Kasumi-1 (cell line): ENCODE results near the gene F3.

Experiments
- DNase-seq, 2 experiments: peaks; one replicate each; lab custom pipeline; 2025; lab: John Stamatoyannopoulos, UW

F3 gene

GRCh38 chr1:94527447-94528031 is 14.0 kb downstream of the F3 start:
- peak in 1 of 2 experiments; percentile 9 for DNase-seq

GRCh38 chr1:94526152-94526980 is 15.2 kb downstream of the F3 start:
- no peak for DNase-seq

- DNase-seq, result no peak
These were observed 17.0 kb downstream of the F3 start for GRCh38 chr1:94524531-94524930.

GRCh38 chr1:94522304-94522703 is 19.3 kb downstream of the F3 start:
- DNase-seq, result peak; percentile 43 to 58

- no peak for DNase-seq
These were observed 22.2 kb downstream of the F3 start for GRCh38 chr1:94519351-94519750.

- DNase-seq, result no peak
These were observed 26.1 kb downstream of the F3 start for GRCh38 chr1:94515296-94515947.

- peak; percentile 36 to 58 for DNase-seq
These were observed 27.3 kb downstream of the F3 start for GRCh38 chr1:94514095-94514727.

GRCh38 chr1:94512816-94513215 is 28.7 kb downstream of the F3 start:
- DNase-seq, result no peak

- DNase-seq, result peak; percentile 25 to 34
These were observed 37.0 kb downstream of the F3 start for GRCh38 chr1:94504601-94505000.

- no peak for DNase-seq
These were observed 38.4 kb downstream of the F3 start for GRCh38 chr1:94503153-94503552.

- no peak for DNase-seq
These were observed 39.6 kb downstream of the F3 start for GRCh38 chr1:94501935-94502334.

GRCh38 chr1:94501426-94501825 is 40.1 kb downstream of the F3 start:
- no peak for DNase-seq

GRCh38 chr1:94496076-94496755 is 45.3 kb downstream of the F3 start:
- no peak for DNase-seq

- no peak for DNase-seq
These were observed 51.0 kb downstream of the F3 start for GRCh38 chr1:94490556-94490955.

- DNase-seq, result no peak
These were observed 54.6 kb downstream of the F3 start for GRCh38 chr1:94486990-94487389.

GRCh38 chr1:94481473-94481933 is 60.1 kb downstream of the F3 start:
- peak; percentile 80 to 83 for DNase-seq

GRCh38 chr1:94479682-94480081 is 61.9 kb downstream of the F3 start:
- no peak for DNase-seq
